ENCODE results near the gene TMEM97.

TMEM97 gene

GRCh38 chr17:28357061-28357900 lies 38.3 kb downstream of the TMEM97 start, which contains the start of gene POLDIP2:
Gene POLDIP2, minus strand, starts transcription at chr17:28357527. Its CDS starts 79 bp downstream, at chr17:28357448.
- peak within 1 kb of the TSS; percentile 74 for H3K4me3 ChIP-seq (ENCODE audit: low read depth, low read length)
- TF ChIP-seq CTCF (IDR thresholded peaks at IDR 0.05; ENCODE audit: borderline replicate concordance, insufficient read depth, low read depth, low read length): no peak

GRCh38 chr17:28357901-28358197 lies 38.8 kb downstream of the TMEM97 start:
- H3K4me3 ChIP-seq (ENCODE audit: low read depth, low read length): peak overlapping the region; percentile 74
- no peak for TF ChIP-seq CTCF (IDR thresholded peaks at IDR 0.05; ENCODE audit: borderline replicate concordance, insufficient read depth, low read depth, low read length)

DNA sequence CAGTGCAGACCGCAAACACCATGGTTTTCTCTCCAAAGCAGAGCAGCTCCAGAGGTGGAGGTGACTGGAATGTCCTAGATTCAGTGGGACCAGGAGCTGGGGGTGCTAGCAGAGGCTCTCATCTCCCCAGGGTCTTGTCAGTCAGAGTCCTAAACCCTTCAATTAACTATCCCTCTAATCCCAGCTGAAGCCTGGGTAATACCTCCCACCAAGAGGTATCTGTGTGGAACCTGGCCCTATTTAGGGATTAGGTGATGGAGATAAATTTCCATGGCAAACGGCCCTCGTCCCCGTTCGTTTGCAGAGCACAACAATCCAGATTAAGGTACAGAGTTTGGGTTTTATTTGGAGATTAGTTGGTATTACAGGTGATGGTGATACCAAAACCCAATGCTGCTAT lies 44.2 kb downstream of the TMEM97 start:
- TF ChIP-seq CTCF (IDR thresholded peaks at IDR 0.05; ENCODE audit: borderline replicate concordance, insufficient read depth, low read depth, low read length): no peak

DNA sequence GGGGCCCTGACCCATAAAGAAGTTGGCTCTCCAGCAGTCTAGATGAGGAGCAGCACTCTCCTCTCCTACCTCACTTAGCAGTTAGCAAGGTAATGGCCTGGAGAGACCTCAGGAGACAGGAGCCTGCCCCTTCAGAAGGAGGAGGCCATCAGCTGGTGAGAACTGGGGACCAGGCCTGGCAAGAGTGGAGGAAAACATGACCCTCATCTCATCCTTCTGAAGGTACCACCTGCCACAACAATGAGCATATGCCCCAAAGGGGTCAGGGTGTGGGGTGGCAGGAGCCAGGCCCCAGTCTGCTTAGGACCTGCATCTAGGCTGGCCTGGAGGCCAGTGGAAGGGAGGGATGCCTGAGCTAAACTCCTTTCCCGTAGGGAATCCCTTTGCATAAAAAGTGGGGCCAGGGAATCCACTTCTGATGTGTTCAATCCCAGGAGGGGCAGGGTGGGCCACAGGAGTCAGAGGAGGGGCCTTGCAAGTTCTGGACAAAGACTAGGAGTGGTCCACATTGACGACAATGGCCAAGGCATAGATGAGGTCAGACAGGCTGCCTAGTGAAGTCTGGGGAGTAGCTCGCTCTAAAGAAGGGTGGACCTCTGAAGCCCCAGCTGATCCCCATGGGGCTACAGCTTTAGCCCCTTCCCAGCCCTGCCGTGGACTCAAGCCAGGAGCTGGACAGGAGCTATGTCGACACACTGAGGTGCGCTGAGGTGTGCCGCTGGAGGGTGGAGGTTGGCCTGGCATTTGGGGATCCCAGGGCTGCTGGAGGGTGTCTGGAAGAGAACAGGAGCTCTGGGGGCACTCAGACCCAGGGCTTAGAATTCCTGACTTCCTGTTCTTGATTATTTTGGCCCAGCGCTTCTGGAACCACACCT lies 45.0 kb downstream of the TMEM97 start:
- H3K4me3 ChIP-seq (ENCODE audit: low read depth, low read length): no peak overlapping the region
- TF ChIP-seq CTCF (IDR thresholded peaks at IDR 0.05; ENCODE audit: borderline replicate concordance, insufficient read depth, low read depth, low read length): no peak

More for the DNA sequence above, 44.2 kb downstream of the TMEM97 start:
- no peak overlapping the region for H3K4me3 ChIP-seq (ENCODE audit: low read depth, low read length)

DNA sequence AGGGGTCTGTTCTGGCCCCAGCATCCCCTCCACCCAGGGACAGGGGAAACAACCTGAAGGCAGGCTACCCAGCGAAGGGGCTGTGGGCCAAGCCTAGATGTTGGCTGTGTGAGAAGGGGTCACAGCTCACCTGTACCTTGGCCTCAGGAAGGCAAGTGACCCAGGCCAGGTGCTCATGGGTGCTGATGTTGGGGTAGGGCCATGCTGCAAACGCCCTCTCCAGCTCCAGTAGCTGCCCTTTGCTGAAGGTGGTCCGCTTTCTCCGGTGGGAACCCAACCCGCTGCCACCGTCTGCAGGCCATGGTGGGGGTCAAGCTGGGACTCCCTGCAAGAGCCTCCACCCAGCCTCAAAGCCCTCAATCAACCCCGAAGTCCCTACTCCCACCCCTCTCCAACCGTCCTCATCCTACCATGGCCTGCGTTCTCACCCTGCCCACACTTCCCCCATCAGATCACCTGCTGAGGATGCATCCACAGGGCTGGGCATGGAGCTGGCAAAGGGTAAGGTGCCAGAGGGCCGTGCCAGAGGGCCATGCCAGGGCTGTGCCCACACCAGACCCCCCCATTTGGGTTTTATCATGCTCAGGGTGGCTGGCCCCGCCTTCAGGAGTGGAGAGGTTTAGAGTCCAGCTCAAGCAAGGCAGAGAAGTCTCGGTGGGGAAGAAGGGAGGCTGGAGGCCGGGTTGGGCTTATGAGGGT lies 45.8 kb downstream of the TMEM97 start, which contains the start of gene SEBOX:
Gene SEBOX (minus strand): TSS at position 535 of the 699 bp plus-strand sequence. CDS start 48 bp downstream, at position 487.
- no peak within 1 kb of the TSS for H3K4me3 ChIP-seq (ENCODE audit: low read depth, low read length)
- no peak for TF ChIP-seq CTCF (IDR thresholded peaks at IDR 0.05; ENCODE audit: borderline replicate concordance, insufficient read depth, low read depth, low read length)

- TF ChIP-seq CTCF (IDR thresholded peaks at IDR 0.05; ENCODE audit: borderline replicate concordance, insufficient read depth, low read depth, low read length): no peak
- no peak overlapping the region for H3K4me3 ChIP-seq (ENCODE audit: low read depth, low read length)
These were observed 46.5 kb downstream of the TMEM97 start for GRCh38 chr17:28365487-28365886.

Data from GM12875 (cell line).